Medulla oblongata (tissue), 1 donor: ENCODE results near the gene APOBR.
"Not testable (repeated sequence)": the region's sequence is repeated elsewhere in the genome, so short reads cannot be mapped to it uniquely, and the experiment has no call there.

ENCODE experiments used
- DNase-seq: peaks from one replicate; pipeline ENCODE4 v3.0.0-alpha.2; 2015; ENCODE audit errors: extremely low spot score

Gene APOBR

DNA sequence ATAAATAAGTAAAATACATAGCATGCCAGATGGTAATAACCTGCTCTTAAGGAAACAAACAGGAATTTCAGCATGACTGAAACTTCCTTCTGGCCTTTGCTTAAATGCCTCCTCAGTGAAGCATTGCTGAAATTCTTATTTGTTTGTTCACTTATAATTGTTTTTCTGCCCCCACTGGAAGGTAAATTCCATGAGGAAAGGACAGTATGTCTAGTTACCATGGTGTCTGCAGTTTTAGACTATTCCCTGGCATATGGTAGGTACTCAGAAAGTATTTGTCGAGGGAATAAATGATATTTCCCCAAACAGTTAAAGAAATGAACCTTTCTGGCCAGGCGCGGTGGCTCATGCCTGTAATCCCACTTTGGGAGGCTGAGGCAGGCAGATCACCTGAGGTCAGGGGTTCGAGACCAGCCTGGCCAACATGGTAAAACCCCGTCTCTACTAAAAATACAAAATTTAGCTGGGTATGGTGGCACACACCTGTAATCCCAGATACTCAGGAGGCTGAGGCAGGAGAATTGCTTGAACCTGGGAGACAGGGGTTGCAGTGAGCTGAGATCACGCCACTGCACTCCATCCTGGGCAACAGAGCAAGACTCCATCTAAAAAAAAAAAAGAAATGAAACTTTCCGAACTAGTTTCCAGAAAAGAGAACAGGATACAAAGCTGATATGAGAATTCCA, 32.8 kb downstream of the APOBR start:
- not testable (repeated sequence) for DNase-seq

DNA sequence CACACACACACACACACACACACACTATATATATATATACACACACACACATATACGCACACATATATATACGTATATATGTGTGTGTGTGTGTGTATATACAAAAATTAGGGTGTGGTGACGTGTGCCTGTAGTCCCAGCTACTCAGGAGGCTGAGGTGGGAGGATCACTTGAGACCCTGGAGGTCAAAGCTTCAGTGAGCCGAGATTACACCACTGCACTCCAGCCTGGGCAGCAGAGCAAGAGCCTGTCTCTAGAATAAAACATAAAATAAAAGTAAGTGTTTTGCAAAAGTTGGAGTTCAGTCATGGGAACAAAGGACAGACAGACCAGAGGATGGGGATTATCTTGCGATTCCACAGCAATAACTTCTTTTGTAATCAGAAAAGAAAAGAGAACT, 33.5 kb downstream of the APOBR start:
- no peak for DNase-seq

DNA sequence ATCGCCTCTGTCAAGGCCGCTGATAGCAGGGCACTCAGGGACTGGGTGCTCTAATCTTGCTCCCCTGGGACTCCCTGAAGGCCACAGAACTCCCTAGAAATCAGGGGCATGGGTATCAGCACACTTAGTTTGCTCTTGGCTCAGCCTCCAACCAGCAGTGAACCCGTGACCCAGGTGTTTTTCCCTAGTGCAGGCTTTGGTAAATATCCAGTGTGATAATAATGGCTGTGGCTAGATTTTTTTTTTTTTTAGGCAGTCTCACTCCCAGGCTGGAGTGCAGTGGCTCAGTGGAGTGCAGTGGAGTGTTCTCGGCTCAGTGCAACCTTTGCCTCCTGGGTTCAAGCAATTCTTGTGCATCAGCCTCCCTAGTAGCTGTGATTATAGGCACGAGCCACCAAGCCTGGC, 34.0 kb downstream of the APOBR start:
- no peak for DNase-seq

DNA sequence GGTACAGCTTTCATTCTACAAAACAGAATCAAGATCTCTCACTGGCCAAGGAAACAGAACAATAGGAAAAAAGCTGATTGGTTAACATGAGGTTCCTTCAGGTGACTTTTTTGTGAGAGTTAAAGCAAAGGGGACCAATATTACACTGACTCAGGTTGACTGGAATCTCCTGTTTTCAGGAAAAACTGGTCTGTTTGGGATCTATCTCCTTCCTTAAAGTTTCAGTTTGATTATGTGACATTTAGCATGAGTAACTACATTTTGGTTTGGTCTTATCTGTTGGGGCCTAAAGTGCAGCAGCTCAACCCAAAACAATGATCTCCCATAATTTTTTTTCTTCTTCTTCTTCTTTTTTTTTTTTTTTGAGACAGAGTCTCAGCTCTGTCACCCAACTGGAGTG, 34.7 kb downstream of the APOBR start:
- no peak for DNase-seq

DNA sequence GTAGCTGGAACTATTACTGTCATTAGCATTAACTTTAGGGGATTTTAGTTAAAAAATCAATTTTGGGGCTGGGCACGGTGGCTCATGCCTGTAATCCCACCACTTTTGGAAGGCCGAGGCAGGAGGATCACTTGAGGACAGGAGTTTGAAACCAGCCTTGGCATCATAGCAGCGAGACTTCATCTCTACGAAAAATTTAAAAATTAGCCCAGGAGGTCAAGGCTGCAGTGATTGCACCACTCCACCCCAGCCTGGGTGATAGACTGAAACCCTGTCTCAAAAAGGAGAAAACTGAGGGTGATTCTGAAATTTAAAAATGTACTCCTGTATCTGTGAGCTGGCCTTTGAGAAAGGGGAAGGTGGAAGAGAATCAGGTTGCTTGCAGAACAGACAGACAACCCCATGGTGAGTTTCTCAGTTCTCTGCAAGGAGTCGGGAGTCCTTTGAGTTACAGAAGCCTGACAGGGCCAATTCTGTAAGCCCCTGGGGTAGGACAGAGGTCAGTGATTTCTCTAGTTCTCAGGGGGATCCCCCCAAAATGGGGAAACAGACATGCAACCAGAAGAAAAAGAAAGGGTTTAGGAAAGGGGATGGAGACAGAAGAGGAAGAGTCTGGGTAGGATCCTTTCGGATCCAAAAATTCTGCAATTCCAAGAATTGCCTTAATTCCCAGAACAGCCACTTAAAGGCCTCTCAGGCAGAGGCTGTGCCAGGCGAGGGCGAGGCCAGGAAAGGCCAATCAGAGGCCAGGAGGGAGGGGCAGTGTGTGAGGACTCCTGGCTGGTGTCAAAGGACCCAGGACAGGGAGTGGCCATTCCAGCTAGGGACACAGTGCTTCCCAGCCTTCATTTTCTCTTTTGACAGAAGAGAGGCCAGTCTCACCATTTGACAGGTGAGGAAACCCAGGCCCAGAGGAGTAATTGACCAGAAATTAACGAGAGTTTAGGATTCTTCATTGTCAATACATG, 37.6 kb downstream of the APOBR start:
- DNase-seq = no peak

DNA sequence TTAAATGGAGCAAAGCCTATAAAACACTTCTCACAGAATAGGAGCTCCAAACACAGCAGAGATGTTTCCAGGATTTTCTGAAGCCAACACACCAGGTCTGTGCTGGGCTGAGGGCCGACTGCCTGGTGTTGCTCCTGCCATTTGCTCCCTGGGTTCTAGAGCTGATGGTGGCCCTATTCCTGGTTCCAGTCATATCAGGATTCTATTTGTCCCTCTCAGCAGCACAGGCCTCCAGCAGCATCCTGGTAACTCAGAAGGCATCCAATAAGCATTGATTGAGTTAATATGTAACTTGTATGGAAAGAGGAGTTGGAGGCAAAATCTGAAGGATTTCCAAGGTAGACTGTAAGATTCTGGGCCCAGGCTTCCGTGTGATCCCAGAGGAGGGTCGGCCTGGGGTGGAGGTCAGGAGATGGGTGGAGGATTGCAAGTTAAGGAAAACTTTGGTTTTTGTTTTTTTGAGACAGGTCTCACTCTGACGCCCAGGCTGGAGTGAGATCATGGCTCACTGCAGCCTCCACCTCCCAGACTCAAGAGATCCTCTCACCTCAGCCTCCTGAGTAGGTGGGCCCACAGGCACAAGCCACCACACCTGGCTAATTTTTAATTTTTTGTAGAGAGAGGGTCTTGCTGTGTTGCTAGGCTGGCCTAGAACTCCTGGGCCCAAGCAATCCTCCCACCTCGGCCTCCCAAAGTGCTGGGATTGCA, 38.7 kb downstream of the APOBR start:
- DNase-seq = no peak

DNA sequence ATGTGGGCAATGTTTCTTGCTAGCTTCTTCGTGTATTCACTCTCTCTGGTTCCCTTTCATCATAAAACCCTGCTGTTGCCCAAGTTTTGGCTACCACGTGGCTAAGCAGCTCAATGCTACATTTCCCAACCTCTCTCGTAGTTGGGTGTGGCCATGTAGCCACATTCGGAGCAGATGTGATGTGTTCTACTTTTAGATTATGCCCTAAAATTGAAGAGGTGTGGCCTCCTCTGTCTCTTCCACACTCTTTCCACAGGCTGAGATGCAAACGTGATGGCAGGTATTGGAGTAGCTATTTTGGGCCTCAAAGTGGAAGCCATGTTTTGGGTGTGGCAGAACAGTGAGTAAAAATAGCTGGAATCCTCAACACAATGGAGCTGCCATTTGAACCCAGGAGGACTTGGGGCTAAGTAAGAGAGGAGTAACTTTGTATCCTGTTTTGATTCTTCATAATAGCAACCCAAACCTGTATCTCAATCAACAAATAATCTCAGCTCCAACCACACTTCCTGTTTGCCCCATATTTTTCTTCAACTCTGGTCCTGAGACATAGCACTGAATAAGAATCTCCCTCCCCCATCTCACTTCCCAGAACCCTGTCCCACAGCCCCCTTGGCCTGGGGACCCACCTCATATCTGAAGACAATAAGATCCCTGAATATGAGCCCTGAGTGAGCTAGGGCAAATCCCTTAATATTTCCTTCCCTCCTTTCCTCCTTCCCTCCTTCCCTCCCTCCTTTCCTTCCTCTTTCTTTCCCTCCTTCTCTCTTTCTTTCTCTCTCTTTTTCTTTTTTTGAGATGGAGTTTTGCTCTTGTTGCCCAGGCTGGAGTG, 40.3 kb downstream of the APOBR start:
- DNase-seq = peak; percentile 40

DNA sequence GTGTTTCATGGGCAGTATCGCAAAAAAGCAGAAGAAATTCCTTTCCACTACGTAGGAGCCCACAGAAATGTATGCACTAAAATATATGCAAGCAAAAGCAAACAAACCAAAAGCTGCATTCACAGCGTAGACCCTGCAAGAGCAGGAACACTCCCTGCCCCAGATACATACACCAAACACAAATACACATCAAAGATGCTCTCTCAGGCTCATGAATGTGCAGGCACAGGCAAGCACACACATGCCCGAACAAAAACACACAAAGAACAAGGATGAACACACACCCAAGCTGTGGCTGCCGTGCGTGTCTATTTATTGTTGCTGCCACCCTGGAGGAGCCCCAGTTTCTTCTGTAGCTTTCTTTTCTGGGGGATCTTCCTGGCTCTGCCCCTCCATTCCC, 42.6 kb downstream of the APOBR start:
- no peak for DNase-seq

DNA sequence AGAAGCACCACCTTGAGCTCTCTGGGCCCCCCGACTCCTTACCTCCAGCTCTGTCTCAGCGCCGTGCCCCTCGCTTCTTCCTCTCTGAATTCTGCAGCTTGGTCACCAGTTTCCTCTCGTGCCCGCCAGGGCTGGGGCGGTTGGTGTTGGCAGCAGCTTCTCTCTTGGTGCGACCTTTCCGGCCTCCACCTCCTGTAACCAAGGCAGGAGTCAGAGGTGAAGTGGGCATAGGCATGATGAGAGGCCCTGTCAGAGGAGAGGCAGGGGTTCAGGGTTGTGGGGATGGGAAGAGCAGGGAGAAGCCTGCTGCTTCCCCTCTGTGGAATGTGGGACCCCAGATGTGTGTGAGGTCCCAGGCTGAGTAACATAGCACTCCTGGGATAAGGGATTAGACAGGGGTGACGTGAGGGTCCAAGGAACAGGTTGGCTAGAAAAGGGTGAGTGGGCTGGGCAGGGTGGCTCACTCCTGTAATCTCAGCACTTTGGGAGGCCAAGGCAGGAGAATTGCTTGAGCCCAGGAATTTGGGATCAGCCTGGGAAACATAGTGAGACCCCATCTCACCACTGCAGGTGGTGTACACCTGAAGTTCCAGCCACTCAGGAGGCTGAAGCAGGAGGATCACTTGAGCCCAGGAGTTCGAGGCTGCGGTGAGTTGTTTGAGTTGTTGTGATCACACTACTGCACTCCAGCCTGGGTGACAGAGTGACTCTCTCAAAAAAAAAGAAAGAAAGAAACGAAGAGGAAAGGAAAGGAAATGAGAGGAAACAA, 43.7 kb downstream of the APOBR start:
- no peak for DNase-seq

DNA sequence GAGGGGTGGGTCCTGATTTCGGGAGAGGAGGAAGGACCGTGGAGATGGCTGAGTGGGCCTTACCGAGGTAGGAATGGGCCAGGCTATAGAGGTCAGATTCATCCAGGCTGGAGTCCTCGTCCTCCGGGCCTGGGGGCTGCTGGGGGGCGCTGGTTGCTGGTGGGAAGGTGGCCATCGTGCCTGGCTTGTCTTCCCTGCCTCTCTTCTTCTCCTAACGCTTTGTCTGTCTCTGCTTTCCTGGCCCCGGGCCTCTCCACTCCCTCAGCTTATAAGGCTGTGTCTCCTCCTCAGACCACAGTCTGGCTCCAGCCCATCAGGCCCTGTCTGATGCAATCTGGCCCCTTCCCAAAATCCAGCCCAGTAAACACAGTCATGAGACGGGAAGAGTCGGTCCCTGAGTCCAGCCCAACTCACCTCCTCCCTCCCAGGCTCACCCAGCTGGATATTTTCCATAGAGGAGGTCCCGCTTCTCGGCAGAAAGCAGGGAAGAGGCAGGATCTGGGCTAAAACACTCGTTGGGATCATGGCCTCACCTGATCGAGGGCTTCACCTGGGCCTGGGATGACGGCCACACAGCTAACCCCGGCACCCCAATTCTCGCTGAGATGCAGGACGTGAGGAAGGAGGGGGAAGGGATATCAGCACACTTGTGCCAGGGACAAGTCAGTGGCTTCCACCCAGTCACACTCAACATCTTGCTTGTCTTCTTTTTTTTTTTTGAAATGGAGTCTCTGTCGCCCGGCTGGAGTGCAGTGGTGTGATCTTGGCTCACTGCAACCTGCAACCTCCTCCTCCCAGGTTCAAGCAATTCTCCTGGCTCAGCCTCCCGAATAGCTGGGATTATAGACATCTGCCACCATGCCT, 44.5 kb downstream of the APOBR start, which contains the start of gene NUPR1:
NUPR1 (minus strand) TSS at position 242 of the 864 bp plus-strand sequence; CDS start at position 175, 67 bp downstream.
- DNase-seq = peak; percentile 93

DNA sequence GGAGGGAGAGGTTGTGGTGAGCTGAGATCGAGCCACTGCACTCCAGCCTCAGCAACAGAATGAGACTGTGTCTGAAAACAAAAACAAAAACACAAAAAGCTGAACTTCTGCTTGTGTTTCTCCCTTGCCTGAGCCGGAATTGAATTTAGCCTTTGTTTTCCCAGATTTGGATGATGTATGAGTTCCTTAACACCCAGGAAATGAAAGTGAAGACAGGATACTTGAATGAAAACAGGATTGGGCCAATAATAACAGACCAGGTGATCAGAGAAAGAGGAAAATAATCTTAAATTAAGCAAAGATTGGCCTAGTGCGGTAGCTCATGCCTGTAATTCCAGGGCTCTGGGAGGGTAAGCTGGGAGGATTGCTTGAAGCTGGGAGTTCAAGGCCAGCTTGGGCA, 45.9 kb downstream of the APOBR start:
- no peak for DNase-seq

DNA sequence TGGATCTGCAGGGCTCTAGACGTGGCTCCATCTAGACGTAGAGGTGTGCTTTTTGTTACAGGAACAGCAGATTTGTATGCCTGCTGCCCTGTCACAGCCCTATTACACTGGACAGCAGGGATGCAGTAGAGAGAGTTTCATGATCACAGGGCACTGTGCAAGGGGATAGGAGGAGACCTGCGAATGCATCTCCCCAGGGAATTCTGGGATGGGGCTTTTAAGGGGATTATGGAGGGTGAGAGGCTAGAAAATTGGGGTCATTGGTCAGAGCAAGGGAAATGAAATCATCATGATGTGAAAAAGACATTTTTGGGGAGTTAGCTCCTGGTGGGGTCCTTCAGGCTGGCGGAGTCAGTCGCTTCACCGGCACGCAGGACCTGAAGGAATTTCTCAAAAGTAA, 48.2 kb downstream of the APOBR start:
- DNase-seq = no peak

DNA sequence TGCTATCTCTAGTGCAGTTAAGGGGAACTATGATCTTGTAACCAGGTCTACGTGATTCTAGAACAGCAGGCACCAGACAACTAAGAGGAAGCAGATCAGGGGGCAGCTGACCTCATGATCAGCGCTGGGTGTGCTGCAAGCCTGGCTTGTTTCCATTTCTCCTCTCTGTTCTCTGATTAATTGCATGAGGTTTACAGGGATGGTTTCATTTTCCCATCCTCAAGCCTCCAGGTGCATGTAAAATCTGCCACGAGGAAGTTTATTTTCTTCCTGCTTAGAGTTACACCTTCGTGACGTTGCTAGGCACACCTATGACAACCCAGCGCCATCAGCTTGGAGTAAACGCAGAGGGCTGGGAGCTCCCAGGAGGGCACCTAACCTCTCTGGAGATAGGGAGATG, 48.6 kb downstream of the APOBR start:
- DNase-seq = peak; percentile 77

DNA sequence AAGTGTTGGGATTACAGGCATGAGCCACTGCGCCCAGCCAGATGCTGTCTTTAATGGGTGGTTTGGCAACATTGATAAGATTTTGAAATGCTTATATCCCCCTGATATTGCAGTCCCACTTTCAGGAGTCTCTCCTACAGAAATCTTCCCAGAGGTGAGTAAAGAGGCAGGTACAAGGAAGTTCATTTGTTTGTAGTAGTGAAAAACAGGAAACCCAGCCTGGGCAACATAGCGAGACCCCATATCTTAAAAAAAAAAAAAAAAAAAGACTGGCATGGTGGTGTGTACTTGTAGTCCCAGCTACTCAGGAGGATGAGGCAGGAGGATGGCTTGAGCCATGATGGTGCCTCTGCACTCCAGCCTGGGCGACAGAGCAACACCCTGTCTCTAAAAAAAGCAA, 50.6 kb downstream of the APOBR start:
- no peak for DNase-seq

DNA sequence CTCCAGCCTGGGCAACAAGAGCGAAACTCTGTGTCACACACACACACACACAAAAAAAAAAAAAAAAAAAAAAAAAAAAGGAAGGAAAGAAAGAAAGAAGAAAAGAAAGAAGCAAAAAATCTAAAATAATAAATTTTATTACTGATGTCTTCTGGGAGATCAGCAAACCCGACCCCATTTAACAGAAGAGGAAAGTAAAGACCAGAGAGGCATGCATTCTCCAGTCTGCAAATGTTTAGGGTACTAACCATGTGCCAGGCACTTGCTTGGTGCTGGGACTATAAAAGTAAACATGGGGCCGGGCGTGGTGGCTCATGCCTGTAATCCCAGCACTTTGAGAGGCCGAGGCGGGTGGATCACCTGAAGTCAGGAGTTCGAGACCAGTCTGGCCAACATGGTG, 51.5 kb downstream of the APOBR start:
- DNase-seq = not testable (repeated sequence)

DNA sequence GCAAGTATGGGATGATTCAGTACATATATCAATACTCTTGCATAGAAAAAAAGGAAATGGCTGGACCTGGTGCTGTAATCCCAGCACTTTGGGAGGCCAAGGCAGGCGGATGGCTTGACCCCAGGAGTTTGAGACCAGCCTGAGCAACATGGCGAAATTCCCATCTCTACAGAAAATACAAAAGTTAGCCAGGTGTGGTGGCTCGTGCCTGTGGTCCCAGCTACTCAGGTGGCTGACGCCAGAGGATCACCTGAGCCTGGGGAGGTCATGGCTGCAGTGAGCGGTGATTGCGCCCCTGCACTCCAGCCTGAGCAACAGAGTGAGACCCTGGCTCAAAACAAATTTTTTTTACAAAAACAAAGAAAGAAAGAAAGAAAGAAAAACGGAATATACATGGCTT, 52.2 kb downstream of the APOBR start:
- DNase-seq = no peak

DNA sequence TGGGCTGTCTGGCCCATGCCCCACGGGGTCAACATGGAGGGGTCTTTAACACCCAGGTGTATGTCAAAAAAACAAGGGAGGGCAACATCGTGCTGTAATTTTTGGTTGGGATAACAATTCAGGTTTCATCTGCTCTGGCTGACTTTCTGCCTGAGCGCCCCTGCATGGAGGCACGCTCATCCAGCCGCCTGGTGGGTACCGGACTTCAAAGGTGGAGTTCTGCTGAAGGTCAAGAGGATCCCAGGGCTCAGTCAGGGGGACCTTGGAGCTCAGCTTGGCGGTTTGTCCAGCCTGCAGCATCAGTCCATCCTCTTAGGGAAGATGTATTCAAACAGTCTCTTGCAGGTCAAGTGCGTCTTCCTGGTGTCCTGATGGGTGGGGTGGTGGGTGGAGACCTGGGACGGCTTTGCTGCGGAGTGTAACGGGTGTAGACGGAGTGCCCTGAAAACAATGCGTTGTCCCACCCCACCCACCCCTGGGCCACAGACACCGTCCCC, 53.9 kb downstream of the APOBR start:
- no peak for DNase-seq
